ENCODE measurements around the gene CHCHD6.

CHCHD6 gene

GRCh38 chr3:126703512-126704493, at the start of gene CHCHD6:
CHCHD6 (plus strand) TSS chr3:126704240; CDS start chr3:126704313, 73 bp downstream.
- DNase-seq, result peak; percentile 96 to 97

- DNase-seq, result peak; percentile 79 to 86
These were observed 49.3 kb upstream of the CHCHD6 start, which contains the start of gene TXNRD3 for GRCh38 chr3:126654571-126655383. TXNRD3 (minus strand) TSS chr3:126655124.

GRCh38 chr3:126655887-126656286, 48.2 kb upstream of the CHCHD6 start:
- no peak for DNase-seq

GRCh38 chr3:126656371-126657134, 47.5 kb upstream of the CHCHD6 start:
- DNase-seq, result no peak

- no peak for DNase-seq
These were observed 46.1 kb upstream of the CHCHD6 start for GRCh38 chr3:126657901-126658300.

- DNase-seq, result no peak
These were observed 45.5 kb upstream of the CHCHD6 start for GRCh38 chr3:126658584-126658983.

- no peak for DNase-seq
These were observed 43.8 kb upstream of the CHCHD6 start for GRCh38 chr3:126659915-126660886.

- no peak for DNase-seq
These were observed 42.3 kb upstream of the CHCHD6 start for GRCh38 chr3:126661532-126662364.

- no peak for DNase-seq
These were observed 40.8 kb upstream of the CHCHD6 start for GRCh38 chr3:126663257-126663656.

GRCh38 chr3:126663750-126664149, 40.3 kb upstream of the CHCHD6 start:
- DNase-seq, result no peak

GRCh38 chr3:126664591-126665214, 39.3 kb upstream of the CHCHD6 start:
- DNase-seq, result no peak

- no peak for DNase-seq
These were observed 38.7 kb upstream of the CHCHD6 start for GRCh38 chr3:126665221-126665936.

- DNase-seq, result no peak
These were observed 37.9 kb upstream of the CHCHD6 start for GRCh38 chr3:126665959-126666657.

GRCh38 chr3:126666658-126667528, 37.1 kb upstream of the CHCHD6 start:
- DNase-seq, result no peak

- DNase-seq, result no peak
These were observed 36.2 kb upstream of the CHCHD6 start for GRCh38 chr3:126667631-126668449.
